GM21576 (cell line): ENCODE measurements around the gene LOXL3.
A peak's percentile ranks its signal among the peaks of the same experiment; 100 is the strongest.
"Not testable (repeated sequence)": the region's sequence is repeated elsewhere in the genome, so short reads cannot be mapped to it uniquely, and the experiment has no call there.

Source experiments
- ATAC-seq: cut with Tn5 transposase; IDR thresholded peaks from one replicate; pipeline ENCODE4 v1.9.1; 2021; ENCODE audit warnings: mild to moderate bottlenecking, moderate library complexity; ENCODE audit not compliant: unreplicated experiment

LOXL3 gene

DNA sequence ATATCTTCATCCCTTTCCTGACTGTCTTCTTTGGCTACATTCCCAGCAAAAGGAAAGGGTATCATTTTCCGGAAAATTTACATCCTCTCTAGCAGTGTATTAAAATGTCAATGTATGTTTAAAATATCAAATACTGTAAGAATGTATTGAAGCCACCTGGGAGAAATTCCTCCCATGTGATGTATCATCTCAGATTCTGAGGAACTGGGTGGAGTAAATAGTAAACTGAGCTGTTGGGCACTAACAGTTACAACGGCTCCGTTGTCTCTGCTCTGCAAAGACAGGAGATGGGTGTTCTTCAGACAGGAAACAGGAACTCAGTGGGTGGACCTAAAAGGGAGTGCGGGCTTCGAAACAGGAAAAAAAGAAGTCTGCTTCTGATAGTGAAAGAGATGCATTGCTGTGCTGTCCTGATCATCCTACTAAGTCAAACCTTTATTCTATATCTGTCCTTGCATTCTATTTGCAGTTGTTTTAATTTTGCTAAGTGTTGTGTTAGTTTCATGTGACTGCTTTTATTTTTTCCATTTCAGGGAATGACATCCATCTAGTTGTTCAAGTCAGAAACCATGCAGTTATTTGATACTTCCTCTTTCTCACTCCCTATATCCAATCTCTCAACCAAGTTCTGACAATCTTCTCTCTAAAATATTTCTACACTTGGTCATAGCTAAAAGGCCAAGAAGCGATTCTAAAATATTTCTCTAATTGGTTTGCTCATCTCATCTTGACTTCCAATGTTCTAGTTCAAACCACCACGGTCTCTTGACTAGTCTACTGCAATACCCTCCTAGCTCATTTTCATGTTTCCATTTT, 20.2 kb upstream of the LOXL3 start:
- ATAC-seq, result peak; percentile 42

DNA sequence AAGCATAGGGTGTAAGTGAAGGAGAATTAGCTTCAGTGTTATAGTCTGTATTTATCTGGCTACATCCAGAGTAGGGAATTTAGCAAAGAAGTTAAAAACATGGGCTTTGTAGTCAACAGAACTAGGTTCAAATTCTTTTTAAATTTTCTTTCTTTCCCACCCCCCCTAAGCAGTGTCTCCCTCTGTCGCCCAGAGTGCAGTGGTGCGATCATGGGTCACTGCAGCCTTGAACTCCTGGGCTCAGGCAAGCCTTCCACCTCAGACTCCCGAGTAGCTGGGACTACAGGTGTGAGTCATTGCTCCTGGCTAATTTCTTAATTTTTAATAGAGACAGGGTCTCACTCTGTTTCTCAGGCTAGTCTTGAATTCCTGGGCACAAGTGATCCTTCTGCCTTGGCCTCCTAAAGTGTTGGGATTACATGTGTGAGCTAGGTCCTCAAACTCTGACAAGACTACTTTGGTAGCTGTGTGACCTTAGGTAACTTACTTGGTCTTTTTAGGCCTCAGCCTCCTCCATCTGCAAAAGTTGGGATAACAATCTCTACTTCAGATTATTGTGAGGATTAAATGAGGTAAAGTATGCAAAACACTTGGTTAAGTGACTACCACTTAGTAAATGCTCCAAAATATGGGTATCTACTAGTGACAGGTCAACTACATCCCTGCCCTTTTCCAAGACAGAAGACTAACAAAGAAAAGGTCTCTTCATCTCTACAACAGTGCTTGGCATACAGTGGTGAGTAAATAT, 18.6 kb upstream of the LOXL3 start:
- no peak for ATAC-seq

DNA sequence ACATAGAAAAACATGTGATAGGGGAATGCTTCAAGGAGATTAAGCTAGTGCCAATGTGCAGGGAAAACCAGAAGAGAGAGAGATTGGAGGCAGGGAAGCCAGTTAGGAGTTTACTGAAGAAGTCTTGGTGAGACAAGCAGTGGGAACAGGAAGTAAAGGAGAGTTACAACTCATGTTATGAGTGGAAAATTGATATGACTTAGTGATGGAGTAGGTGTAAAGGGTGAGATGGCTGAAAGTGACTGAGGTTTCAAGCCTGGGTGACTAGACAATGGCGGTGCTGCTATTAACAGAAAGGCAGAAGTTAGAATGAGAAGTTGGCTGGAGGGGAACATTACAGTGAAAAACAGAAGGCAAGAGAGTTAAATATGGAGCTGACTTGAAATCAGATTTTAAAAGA, 17.3 kb upstream of the LOXL3 start:
- peak; percentile 61 for ATAC-seq

DNA sequence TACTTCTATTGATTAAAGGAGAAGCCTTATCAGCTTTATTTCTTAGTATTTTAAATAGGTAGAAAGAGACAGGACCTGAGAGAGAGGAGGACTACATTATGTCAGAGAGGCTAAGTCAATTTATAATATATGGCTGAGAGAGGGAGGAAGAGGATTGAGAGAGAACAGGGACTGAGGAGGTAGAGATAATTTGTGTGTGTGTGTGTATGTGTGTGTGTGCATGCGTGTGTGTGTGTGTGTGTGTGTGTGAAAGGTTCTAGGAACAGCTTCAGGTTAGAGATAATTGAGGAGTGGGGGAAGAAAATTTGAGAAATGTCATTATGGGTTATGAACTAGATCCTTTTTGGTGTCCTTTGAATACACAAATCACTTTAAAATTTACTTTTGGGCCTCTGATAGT, 15.9 kb upstream of the LOXL3 start:
- no peak for ATAC-seq

DNA sequence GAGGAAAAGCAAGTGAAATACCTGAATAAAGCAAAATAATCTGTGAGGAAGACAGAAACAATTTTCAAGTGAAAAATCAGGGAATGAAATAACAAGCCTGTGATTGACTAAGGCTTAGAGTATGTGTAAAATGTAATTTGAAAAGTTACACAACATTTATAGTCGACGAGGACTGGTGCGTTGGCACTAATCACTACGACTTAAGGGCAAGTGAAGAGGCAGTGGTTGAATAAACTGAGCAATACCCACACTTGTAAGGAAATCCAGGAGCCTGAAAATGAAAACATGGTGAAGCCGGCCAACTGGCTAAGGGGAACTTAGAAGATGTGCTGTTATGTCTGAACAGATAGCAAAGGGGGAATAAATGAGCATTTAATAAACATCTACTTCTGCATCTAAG, 14.1 kb upstream of the LOXL3 start:
- no peak for ATAC-seq

DNA sequence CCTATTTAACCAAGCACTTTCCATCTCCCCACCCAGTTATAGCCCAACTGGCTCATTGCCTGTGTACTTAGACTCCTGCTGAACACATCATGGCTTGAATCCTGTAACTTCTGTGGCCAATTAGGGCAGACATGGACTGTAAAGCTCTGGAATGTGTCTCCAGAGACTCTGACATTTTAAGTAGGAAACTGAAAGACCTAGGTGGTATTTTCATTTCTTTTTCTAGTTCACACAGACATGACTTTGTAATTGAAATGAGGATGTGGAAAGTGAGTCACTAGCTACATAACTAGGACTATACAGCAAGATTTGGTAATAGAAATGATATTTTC, 13.0 kb upstream of the LOXL3 start:
- ATAC-seq, result no peak

DNA sequence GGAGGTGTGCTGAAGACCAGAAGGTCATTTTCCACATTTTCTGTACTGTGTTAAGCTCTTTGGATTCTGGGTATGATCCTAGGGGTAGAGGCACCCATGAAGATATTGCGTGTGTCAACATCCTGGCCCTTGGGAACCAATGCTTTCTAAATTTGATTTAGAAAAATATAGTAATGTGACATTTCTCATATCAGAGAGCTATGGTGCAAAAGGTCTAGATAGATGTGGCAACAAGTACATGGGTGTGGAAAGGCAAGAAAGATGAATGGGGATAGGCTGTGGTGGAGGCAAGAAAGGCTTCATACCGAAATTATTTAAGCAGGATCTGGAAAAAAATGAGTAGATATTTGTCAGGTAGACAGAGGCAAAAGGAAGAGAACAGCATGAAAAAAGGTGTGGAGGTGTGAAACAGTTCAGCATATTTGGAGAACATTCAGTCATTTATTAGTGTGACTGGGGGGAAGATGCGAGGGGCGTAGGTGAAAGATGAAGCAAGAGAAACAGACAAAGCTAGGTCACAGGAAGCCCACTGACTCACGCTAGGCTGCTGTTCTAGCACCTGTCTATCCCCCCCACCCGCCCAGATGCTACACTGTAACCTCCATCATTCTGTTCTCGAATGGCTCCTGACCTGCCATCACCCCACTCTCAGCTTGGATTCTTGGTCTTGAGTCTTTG, 12.5 kb upstream of the LOXL3 start:
- no peak for ATAC-seq

DNA sequence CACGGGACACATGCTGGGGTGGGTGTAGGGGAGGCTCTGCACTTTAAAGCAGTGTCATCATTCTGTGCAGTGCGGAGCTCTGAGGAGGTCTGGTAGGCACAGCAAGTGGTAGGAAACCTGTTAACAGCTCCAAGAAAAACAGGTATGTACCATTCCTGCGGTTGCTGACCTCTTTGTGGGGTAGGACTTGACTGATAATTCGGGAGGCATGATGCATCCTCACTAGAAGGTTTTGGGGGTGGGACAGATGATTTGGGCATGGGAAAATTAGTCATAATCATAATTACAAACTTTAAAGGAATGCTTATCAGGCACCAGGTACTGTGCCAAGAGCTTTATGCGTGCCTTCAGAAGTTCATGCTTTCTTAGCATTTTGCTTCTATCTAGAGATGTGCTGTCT, 10.5 kb upstream of the LOXL3 start:
- no peak for ATAC-seq

DNA sequence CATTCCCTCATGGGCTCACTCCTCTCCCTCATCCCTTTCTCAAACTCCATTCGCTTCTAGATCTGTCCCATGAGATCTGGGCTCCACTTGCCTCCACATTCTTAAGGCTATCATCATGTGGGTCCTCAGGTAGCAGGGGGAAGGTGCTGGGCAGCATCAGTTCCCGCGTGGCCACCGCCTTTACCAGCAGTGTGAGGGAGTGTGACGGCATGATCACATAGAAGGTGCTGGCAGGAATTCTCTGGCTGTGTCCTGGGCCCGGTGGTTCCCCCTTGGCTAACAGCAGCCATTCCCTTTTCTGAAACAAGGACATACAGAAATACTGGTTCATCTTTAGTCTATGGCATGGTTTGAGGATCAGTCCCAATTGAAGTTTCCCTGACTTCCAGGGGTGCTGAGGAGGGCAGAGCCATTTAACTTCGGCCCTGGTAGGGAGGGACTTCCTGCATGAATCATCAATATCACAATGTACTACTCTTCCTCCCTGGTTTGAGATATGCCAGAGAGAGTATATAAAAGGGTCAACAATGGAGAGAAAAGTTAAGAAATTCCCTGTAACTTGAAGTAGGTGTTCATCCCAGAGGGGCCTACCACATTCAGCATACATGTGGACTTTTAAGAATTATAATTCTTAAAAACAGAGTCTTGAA, 8.5 kb upstream of the LOXL3 start:
- ATAC-seq, result no peak

DNA sequence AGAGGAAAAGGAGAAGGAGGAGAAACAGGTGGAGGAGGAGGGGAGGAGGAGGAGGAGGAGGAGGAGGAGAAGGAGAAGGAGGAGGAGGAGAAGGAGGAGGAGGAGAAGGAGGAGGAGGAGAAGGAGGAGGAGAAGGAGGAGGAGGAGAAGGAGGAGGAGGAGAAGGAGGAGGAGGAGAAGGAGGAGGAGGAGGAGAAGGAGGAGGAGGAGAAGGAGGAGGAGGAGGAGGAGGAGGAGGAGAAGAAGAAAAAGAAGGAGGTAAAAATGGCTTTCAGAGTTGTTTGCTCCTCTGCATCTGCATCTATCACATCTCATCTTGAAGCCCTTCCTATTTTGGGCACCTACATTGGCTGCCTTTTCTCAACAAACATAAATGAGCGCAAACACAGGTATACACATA, 7.3 kb upstream of the LOXL3 start:
- ATAC-seq, result not testable (repeated sequence)

DNA sequence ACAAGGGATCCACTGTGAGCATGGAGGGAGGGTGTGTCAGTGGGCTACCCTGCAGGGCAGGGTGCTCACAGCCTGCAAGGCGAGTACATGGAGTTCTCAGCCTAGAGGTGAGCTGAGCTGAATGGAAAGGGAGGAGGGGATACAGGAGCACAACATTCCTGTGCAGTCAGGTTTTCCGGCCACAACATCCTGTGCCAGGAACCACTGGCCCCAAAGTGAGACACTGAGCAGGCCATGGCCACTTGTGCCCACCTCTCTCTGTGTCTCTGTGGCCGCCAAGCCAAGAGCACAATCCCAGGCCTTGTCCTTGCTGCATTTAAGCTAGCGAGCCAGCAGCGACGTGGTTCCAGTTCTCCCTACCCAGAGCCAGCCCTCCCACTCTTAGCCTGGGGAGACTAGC, 6.8 kb upstream of the LOXL3 start:
- ATAC-seq, result no peak

DNA sequence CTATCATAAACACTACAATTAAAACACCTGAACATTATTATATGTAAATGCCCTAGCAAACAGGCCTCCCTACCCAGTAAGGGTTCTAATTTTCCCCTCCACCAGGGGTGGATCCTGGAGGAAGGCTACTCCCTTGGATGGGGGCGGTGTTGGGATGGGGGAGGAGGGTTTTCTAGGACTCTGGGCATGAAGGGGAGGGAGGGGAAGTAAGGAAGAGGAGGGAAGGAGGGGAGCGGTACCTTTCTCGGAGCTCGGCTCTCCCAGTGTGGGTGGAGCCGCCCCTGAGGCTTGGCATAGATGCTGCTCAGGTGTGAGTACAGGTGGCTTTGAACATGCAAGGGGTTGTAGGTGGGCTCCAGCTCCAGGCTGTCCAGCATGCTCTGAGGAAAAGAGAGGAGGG, 6.2 kb upstream of the LOXL3 start:
- no peak for ATAC-seq

DNA sequence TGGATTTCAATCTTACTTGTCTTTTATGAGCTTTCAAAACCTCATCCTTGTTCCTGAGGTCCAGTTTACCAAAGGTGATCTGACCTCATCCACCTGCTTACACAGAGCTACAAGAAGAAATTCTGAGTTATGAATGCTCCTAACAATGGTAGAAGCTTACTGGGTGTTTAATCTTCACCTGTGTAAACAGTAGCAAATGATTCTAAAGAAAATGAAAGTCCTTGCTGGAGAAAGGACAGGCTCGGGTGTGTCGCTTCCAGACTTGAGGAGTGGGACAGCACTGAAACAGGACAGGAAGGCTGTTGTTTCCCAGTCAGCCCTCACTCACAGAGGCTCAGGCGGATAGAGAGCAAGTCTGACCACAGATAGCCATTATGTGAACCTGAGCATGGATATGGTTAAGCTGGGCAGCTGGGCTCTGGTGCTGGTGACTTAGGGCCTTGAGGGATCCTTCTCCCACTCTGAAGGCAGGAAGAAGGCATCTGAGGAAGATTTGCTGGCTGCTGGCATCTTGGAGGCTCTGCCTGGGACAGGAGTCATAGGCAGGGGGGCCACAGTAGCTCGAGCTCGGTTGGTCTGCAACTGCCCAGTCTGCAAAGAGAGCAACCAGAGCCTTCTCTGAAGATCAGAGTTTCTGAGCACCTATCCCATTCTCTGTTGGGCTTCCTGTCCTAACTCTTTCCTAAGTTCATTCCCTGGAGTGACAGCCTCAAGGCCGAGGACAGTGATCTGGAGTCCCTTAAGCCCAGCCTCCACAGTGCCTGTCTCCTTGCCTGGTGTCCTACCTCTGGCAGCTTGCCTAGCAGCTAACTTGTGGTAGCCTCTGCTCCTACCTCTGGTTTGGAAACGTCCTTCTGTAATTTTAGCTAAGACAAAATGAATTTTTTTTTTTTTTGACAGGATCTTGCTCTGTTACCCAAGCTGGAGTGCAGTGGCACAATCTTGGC, 4.8 kb upstream of the LOXL3 start:
- no peak for ATAC-seq

DNA sequence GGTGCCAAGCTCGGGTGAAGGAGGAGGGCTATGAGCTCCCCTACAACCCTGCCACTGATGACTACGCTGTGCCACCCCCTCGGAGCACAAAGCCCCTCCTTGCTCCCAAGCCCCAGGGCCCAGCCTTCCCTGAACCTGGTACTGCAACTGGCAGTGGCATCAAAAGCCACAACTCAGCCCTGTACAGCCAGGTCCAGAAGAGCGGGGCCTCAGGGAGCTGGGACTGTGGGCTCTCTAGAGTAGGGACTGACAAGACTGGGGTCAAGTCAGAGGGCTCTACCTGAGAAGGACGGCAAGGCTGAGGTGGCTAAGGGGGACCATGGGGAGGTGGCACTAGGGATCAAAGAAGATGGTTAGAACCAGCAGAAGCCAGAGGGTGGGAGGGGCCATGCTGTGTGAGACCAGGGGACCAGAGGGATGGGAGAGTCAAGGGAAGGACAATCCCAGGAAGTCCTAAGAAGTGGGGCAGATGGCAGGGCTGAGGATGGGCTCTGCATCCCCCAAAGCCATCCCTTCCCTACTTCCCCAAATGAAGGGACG, 3.2 kb upstream of the LOXL3 start:
- ATAC-seq, result no peak

DNA sequence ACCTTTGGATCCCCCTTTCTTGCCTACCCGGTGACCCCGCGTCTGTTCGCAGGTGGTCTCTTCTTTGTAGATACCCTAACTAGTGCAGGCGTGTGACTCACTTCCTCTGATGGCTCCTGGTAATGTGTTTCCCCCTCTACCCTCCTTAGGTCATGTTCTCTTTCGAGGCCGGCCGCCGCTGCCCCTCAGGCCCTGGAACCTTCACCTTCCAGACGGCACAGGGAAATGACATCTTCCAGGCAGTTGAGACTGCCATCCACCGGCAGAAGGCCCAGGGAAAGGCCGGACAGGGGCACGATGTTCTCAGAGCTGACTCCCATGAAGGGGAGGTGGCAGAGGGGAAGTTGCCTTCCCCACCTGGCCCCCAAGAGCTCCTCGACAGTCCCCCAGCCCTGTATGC, 2.4 kb upstream of the LOXL3 start:
- ATAC-seq, result no peak

DNA sequence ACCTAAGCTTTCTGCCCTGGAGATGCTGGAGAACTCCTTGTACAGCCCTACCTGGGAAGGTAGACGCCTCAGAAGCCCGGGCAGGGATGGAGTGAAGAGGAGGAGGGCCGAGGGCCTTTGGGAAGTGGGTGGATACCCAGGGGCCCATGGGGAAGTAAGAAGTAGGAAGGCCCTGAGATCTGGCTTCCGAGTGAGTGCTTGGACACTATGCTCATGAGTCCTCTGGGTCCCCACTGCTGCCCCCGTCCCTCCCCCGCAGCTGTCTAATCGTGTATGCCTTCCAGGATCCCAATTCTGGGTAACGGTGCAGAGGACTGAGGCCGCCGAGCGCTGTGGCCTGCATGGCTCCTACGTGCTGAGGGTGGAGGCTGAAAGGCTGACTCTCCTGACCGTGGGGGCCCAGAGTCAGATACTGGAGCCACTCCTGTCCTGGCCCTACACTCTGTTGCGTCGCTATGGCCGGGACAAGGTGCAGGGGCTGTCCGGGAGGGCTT, 1.9 kb upstream of the LOXL3 start:
- ATAC-seq, result no peak

DNA sequence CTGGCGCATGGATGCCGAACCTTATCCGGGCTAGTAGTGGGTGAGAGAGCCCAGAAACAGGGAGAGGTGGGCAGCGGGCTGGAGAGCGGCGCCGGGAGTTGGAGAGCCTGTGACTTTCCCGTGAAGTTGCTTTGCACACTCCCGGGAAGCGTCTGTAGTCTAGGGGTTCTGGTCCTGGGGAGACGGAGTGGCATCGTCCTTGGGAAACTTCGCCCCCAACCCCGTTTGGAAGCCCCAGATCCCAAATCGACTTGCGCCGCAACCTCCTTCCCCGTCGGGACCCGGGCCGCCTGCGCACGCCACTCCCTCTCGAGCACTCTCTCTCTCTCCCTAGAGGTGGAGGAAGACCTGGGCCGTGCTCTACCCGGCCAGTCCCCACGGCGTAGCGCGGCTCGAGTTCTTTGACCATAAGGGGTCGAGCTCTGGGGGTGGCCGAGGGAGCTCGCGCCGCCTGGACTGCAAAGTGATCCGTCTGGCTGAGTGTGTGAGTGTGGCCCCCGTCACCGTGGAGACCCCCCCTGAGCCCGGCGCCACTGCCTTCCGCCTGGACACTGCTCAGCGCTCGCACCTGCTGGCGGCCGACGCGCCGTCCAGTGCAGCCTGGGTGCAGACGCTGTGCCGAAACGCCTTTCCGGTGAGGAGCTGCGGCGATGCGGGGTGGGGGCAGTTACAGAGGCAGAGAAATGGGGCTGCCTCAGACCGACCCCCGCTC, 1.2 kb upstream of the LOXL3 start:
- ATAC-seq, result peak; percentile 31

DNA sequence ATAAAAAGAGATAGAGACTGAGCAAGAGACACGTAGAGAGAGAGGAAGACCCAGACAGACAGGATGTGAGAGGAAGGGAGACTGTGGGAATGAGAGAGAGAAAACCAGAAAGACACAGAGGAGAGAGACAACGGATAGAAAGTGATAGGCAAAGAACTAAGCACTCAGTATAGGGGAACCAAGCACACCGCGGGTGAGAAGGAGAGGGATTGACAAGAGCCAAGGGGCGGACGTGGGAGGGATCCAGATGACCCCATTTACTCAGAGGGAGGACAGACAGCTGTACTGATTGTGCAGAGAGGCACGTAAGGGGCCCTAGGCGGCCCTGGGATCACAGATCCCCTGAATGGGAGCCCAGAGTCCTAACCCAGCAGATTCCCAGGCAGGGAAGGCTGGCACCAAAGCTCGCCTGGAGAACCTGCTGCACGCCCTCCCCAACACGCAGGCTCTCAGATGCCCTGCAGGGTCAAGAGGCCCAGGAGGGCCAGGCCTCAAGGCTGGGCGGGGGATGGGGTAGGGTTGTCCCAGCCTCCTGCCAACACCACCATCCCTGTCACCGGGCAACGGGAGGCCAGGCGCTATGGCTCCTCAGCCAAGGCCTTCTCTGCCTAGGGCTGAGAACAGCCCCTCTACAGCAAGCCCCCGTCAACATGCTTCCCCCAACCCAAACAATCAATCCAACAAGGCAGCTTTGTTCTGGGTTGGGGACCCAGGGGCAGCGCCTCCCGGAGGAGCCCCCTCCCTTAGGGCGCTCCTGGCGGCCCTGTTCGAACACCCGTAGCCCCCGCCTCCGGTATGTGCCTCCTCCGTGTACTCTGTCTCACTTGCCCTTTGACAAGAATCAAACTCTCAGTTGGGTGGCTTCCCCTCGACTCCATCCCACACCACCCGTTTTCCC, 579 bp downstream of the LOXL3 start:
- ATAC-seq, result no peak
